Spleen (tissue), 11 donors: ENCODE measurements around the gene SYTL1. TPM values are rescaled to one million over a fixed set of nuclear protein-coding genes. Genes with fewer than 3 reads are reported as not detected.
A peak's percentile ranks its signal among the peaks of the same experiment; 100 is the strongest.

Experiments
- DNase-seq: peaks from one replicate; pipeline ENCODE4 v3.0.0-alpha.2; 2020
- H3K27ac ChIP-seq, 8 donors: fragments of 200-600 bp; sonication (generic) in 7 of 8; 1 replicate in 4 of 8; 2 replicates in 4 of 8; pipeline versions ENCODE4 v1.5.0 to v1.8.0; 2016 to 2021; ENCODE audit warnings: inconsistent platforms in 4 of 8, mild to moderate bottlenecking in 4 of 8, moderate library complexity in 1 of 8
- H3K27me3 ChIP-seq, 7 donors: fragments of 200-600 bp; sonication (generic) in 6 of 7; replicated peaks in 1 of 7; 1 replicate in 4 of 7; 2 replicates in 3 of 7; pipeline versions ENCODE4 v1.5.0 to v1.8.0; 2016 to 2021; ENCODE audit warnings: inconsistent platforms in 3 of 7, mild to moderate bottlenecking in 1 of 7
- H3K36me3 ChIP-seq, 6 donors: fragments of 200-600 bp; sonication (generic) in 5 of 6; 1 replicate in 4 of 6; 2 replicates in 2 of 6; pipeline versions ENCODE4 v1.5.0 to v1.8.0; 2016 to 2021; ENCODE audit warnings: inconsistent platforms in 2 of 6
- H3K4me1 ChIP-seq, 6 donors: fragments of 200-600 bp; sonication (generic) in 5 of 6; 1 replicate in 3 of 6; 2 replicates in 3 of 6; pipeline versions ENCODE4 v1.5.0 to v1.8.0; 2016 to 2021; ENCODE audit warnings: inconsistent platforms in 3 of 6
- H3K4me3 ChIP-seq, 8 donors: fragments of 200-600 bp; sonication (generic) in 7 of 8; 1 replicate in 4 of 8; 2 replicates in 4 of 8; pipeline versions ENCODE4 v1.5.0 to v1.8.0; 2016 to 2021; ENCODE audit warnings: inconsistent platforms in 4 of 8, mild to moderate bottlenecking in 4 of 8, moderate library complexity in 2 of 8
- H3K9me3 ChIP-seq, 8 donors: fragments of 200-600 bp; sonication (generic) in 7 of 8; 1 replicate in 4 of 8; 2 replicates in 4 of 8; pipeline versions ENCODE4 v1.5.0 to v1.8.0; 2016 to 2021; ENCODE audit warnings: inconsistent platforms in 4 of 8
- POLR2A ChIP-seq, 3 donors: fragments of 450-650 bp; IDR thresholded peaks; one replicate each; pipeline ENCODE4 v1.5.1; 2017; ENCODE audit warnings: antibody characterized with exemption in 3 of 3, mild to moderate bottlenecking in 1 of 3
- POLR2AphosphoS5 ChIP-seq, 3 donors: sonication (generic); formaldehyde crosslinking; IDR thresholded peaks; one replicate each; pipeline ENCODE4 v1.5.1; 2017; ENCODE audit warnings: antibody characterized with exemption in 3 of 3
- WGBS, 5 donors: extraction: QIAGEN DNeasy Blood & Tissue Kit in 3 of 5; methylation state at CpG; one replicate each; pipeline versions ENCODE4 v1.1.5 to v1.1.7; 2013 to 2018; 5-methylcytosine and 5-hydroxymethylcytosine counted together
- intact Hi-C: fragments of 100-400 bp; cut with DNase I; formaldehyde crosslinking; loops from one replicate; pipeline ENCODE4 v1.15.0; 2023; ENCODE audit warnings: low total_unique reads
- polyA plus RNA-seq, 3 donors: library from polyadenylated mRNA; stranded (reverse); fragments of 200-250 nt; gene quantifications; one replicate each; pipeline ENCODE4 v1.2.1, GENCODE V29; 2013
- total RNA-seq, 7 donors: library from RNA; depleted of rRNA in 3 of 7; stranded (reverse); fragments of >200 nt in 3 of 7; fragmentation: NEBNext Ultra II Directional in 4 of 7; extraction: Animal tissue kit (Norgen Biotek cat#: 25700) in 4 of 7; gene quantifications; one replicate each; pipeline versions ENCODE4 v1.1.0 to v1.2.1, GENCODE V29; 2016 to 2021
- TF ChIP-seq, protein P1 (sequence below), 11 experiments: fragments of 200-600 bp in 7 of 11; fragments of 450-650 bp in 4 of 11; sonication (generic) in 4 of 11; IDR thresholded peaks in 8 of 11; conservative IDR thresholded peaks in 3 of 11; 1 replicate in 7 of 11; 2 replicates in 4 of 11; pipeline versions ENCODE4 v1.4.0 to v1.8.0; 2016 to 2021; ENCODE audit warnings: antibody characterized with exemption in 11 of 11, inconsistent platforms in 4 of 11, mild to moderate bottlenecking in 1 of 11
- donor health status: healthy with polysubstance abuse.
- donor health status: DM: no; HTN: no; CAD: no; lungs with moderate emphysema.
- donor health status: DM: no; HTN: no; CAD: no.
- donor health status: Bipolar disorder and iron deficiency.
- donor health status: healthy.
- donor health status: DM: no; HTN: no; CAD: no.
- donor health status: DM: yes; HTN: yes; CAD: no.

SYTL1 gene
- total and polyA plus RNA-seq, 10 donors, result 54.9 to 208 (median 76.4) TPM

- 80 to 87% (median 82%) methylated on average over 8 to 11 of the region's 11 CpGs for WGBS, 5 donors
- intact Hi-C loops, result no loop called here
- no peak overlapping the region for H3K27ac ChIP-seq
These were observed 34.7 kb upstream of the SYTL1 start for GRCh38 chr1:27306892-27307761.

DNA sequence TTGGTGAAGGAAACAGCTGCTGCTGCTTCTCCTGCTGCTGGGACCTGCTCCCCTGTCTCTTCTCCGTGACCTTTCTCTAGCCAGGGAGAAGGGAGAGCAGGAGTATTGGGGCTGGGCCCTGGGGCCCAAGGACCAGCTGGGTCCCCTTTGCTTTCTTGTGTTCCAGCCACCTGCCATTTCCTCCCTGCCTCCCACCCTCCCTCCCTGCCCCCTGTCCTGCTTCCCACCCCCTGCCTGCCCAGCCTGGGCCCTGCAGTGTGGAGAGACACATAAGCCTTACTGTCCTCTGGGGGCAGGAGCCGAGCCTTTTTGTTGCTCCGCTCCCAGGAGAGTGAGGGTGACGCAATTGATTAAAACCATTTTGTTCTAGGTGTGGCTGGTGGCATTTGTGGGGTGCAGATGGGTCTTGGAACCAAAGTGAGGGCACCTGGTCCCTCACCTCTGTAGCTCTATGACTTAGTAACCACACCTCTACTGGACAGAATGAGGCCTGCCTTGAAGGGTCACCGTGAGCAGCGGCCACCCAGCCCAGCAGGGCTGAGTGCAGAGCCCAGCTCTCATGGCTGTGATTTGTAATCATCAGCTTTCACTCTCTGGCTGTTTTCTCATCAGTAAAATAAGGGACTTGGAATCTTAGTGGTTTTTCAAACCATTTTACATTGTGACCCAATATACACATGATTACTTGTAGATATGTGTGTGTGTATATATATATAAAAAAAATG lies 33.8 kb upstream of the SYTL1 start:
- Histone ChIP-seq H3K27me3 (no peaks in the 10 kb centered on the region), H3K4me1 (no peaks in the 10 kb centered on the region), H3K27ac (no peak overlapping the region), H3K9me3 (no peaks in the 10 kb centered on the region), H3K36me3 (peaks cover 0 to 77% (median 39%) of the 10 kb centered on the region in 6 donors), H3K4me3 (no peak overlapping the region)
- no peak for DNase-seq
- intact Hi-C loops, result no loop called here
- TF ChIP-seq POLR2A (IDR thresholded peaks at IDR 0.05) (no peak), POLR2AphosphoS5 (IDR thresholded peaks at IDR 0.05) (no peak)
- TF ChIP-seq, protein P1, sequence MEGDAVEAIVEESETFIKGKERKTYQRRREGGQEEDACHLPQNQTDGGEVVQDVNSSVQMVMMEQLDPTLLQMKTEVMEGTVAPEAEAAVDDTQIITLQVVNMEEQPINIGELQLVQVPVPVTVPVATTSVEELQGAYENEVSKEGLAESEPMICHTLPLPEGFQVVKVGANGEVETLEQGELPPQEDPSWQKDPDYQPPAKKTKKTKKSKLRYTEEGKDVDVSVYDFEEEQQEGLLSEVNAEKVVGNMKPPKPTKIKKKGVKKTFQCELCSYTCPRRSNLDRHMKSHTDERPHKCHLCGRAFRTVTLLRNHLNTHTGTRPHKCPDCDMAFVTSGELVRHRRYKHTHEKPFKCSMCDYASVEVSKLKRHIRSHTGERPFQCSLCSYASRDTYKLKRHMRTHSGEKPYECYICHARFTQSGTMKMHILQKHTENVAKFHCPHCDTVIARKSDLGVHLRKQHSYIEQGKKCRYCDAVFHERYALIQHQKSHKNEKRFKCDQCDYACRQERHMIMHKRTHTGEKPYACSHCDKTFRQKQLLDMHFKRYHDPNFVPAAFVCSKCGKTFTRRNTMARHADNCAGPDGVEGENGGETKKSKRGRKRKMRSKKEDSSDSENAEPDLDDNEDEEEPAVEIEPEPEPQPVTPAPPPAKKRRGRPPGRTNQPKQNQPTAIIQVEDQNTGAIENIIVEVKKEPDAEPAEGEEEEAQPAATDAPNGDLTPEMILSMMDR (IDR thresholded peaks at IDR 0.05 in 8 of 11, conservative IDR thresholded peaks at IDR 0.05 in 3 of 11), result no peak
- WGBS, 5 donors, result 87 to 91% (median 90%) methylated on average over 5 to 6 of the region's 6 CpGs

More at GRCh38 chr1:27306892-27307761, 34.7 kb upstream of the SYTL1 start:
- no peaks in the 10 kb centered on the region for H3K27me3 ChIP-seq
- H3K36me3 ChIP-seq, result peaks cover 0 to 86% (median 44%) of the 10 kb centered on the region in 6 donors
- no peak for DNase-seq
- TF ChIP-seq, protein P1 (IDR thresholded peaks at IDR 0.05 in 8 of 11, conservative IDR thresholded peaks at IDR 0.05 in 3 of 11), result no peak
- peak in 1 of 3 donors; percentile 19 for TF ChIP-seq POLR2AphosphoS5 (IDR thresholded peaks at IDR 0.05)
- no peaks in the 10 kb centered on the region for H3K9me3 ChIP-seq
- no peak overlapping the region for H3K4me3 ChIP-seq
- no peaks in the 10 kb centered on the region for H3K4me1 ChIP-seq

DNA sequence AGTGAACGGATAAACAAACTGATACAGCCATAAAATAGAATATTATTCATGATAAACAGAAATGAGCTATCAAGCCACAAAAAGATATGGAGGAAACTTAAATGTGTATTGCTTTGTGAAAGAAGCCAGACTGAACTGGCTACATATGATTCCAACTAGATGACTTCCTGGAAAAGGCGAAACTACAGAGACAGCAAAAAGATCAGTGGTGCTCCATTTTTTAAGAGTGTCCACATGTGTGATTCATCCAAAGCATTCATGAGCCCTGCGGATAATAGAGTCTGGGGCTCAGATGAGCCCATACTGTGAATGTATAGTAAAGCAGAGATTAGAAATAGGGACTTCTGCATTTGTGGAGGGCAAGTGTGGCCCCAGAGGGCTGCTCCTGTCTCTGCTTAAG lies 27.7 kb upstream of the SYTL1 start:
- Histone ChIP-seq H3K27me3 (peaks cover 0 to 5% (median 0%) of the 10 kb centered on the region in 7 donors), H3K4me3 (no peak overlapping the region), H3K4me1 (no peaks in the 10 kb centered on the region), H3K36me3 (peaks cover 0 to 22% (median 3%) of the 10 kb centered on the region in 6 donors), H3K27ac (no peak overlapping the region), H3K9me3 (no peaks in the 10 kb centered on the region)
- TF ChIP-seq POLR2A (IDR thresholded peaks at IDR 0.05), result no peak
- WGBS, 5 donors, result 74 to 84% (median 79%) methylated on average over 3 of the region's 3 CpGs
- DNase-seq, result no peak
- intact Hi-C loops, result no loop called here

DNA sequence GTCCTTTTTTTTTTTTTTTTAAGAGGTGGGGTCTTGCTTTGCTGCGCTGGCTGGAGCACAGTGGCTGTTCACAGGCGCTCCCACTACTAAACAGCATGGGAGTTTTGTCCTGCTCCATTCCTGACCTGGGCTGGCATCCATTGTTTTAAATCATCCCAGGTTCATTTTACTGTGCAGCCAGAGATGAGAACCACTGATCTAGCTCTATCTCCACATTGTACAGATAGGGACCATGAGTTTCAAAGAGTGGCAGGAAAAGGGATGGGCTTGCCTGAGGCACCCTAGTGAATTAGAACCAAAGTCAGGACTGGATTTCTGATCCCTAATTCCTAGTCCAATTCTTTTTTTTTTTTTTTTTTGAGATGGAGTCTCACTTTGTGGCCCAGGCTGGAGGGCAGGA lies 27.1 kb upstream of the SYTL1 start:
- peak; percentile 5 for DNase-seq
- Histone ChIP-seq H3K9me3 (no peaks in the 10 kb centered on the region), H3K36me3 (peaks cover 0 to 20% (median 3%) of the 10 kb centered on the region in 6 donors), H3K27ac (no peak overlapping the region), H3K27me3 (peaks cover 0 to 8% (median 0%) of the 10 kb centered on the region in 7 donors), H3K4me3 (no peak overlapping the region), H3K4me1 (no peaks in the 10 kb centered on the region)
- no peak for TF ChIP-seq POLR2AphosphoS5 (IDR thresholded peaks at IDR 0.05)
- TF ChIP-seq POLR2A (IDR thresholded peaks at IDR 0.05), result no peak
- intact Hi-C loops, result no loop called here
- 82 to 97% (median 91%) methylated on average over 2 of the region's 2 CpGs for WGBS, 5 donors

DNA sequence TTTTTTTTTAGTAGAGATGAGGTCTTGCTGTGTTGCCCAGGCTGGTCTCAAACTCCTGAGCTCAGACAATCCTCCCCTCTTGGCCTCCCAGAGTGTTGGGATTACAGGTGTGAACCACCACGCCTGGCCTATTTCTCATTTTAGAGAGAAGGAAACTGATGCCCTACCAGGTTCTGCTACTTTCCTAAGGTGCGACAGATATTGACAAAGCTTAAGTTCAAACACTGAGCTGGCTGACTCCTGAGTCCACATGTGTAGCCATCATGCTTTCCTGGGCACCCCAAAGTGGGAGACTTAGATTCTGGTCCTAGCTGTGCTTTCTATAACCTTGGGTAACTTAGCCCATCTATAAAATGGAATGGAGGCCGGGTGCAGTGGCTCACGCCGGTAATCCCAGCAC lies 25.0 kb upstream of the SYTL1 start:
- Histone ChIP-seq H3K4me3 (no peak overlapping the region), H3K4me1 (peaks cover 0 to 9% (median 7%) of the 10 kb centered on the region in 6 donors), H3K27ac (no peak overlapping the region), H3K27me3 (peaks cover 0 to 8% (median 0%) of the 10 kb centered on the region in 7 donors), H3K36me3 (peaks cover 0 to under 1% (median 0%) of the 10 kb centered on the region in 6 donors), H3K9me3 (no peaks in the 10 kb centered on the region)
- TF ChIP-seq, protein P1 (IDR thresholded peaks at IDR 0.05 in 8 of 11, conservative IDR thresholded peaks at IDR 0.05 in 3 of 11), result no peak
- no peak for TF ChIP-seq POLR2AphosphoS5 (IDR thresholded peaks at IDR 0.05)
- no peak for TF ChIP-seq POLR2A (IDR thresholded peaks at IDR 0.05)
- peak; percentile 1 for DNase-seq
- 84 to 91% (median 86%) methylated on average over 5 of the region's 5 CpGs for WGBS, 5 donors
- intact Hi-C loops, result no loop called here
